Measurements from ENCODE around the gene PYGO1.
"Not testable (repeated sequence)": the region's sequence is repeated elsewhere in the genome, so short reads cannot be mapped to it uniquely, and the experiment has no call there.

The PYGO1 gene

GRCh38 chr15:55601374-55601773, 13.2 kb upstream of the PYGO1 start:
- ChIA-PET POLR2A (no interaction called here), CTCF (no interaction called here)
- DNase-seq (ENCODE audit: low read depth, low spot score): no peak
- H3K4me3 ChIP-seq (ENCODE audit: low read depth, low read length): no peak overlapping the region
- TF ChIP-seq, protein P1, sequence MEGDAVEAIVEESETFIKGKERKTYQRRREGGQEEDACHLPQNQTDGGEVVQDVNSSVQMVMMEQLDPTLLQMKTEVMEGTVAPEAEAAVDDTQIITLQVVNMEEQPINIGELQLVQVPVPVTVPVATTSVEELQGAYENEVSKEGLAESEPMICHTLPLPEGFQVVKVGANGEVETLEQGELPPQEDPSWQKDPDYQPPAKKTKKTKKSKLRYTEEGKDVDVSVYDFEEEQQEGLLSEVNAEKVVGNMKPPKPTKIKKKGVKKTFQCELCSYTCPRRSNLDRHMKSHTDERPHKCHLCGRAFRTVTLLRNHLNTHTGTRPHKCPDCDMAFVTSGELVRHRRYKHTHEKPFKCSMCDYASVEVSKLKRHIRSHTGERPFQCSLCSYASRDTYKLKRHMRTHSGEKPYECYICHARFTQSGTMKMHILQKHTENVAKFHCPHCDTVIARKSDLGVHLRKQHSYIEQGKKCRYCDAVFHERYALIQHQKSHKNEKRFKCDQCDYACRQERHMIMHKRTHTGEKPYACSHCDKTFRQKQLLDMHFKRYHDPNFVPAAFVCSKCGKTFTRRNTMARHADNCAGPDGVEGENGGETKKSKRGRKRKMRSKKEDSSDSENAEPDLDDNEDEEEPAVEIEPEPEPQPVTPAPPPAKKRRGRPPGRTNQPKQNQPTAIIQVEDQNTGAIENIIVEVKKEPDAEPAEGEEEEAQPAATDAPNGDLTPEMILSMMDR (IDR thresholded peaks at IDR 0.05; ENCODE audit: insufficient read depth, low read length, missing control alignments): no peak

DNA sequence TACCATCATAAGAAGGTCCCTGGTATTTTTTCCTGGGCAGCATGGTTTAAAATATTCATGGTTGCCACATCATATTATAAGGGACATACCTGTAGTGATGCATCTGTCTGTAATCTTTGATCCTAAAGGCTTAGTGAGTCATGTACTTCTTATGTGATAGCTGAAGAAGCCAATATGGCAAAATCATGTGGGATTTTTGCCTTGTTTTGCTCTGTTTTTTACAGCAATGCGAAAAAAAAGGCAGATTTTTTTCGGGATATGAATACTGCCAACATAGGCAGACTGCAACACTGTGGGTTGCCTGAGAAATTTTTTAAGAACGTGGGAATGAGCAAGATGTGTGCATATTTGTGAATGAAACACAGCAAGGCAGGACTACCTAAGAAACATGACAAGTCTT, 11.3 kb upstream of the PYGO1 start:
- TF ChIP-seq, protein P1 (IDR thresholded peaks at IDR 0.05; ENCODE audit: insufficient read depth, low read length, missing control alignments): no peak
- no peak overlapping the region for H3K4me3 ChIP-seq (ENCODE audit: low read depth, low read length)
- ChIA-PET CTCF (no interaction called here), POLR2A (no interaction called here)
- no peak for DNase-seq (ENCODE audit: low read depth, low spot score)

DNA sequence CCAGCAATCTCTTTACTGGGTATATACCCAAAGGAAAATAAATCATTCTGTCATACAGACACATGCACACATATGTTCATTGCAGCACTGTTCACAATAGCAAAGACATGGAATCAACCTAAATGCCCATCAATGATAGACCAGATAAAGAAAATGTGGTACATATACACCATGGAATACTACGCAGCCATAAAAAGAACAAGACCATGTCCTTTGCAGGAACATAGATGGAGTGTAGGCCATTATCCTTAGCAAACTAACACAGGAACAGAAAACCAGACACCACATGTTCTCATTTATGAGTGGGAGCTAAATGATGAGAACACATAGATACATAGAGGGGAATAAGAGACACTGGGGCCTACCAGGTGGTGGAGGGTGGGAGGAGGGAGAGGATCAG, 4.9 kb upstream of the PYGO1 start:
- H3K4me3 ChIP-seq (ENCODE audit: low read depth, low read length); DNase-seq (ENCODE audit: low read depth, low spot score); POLR2A ChIA-PET; CTCF ChIA-PET: not testable (repeated sequence)

GRCh38 chr15:55590788-55591187, 2.6 kb upstream of the PYGO1 start:
- TF ChIP-seq, protein P1 (IDR thresholded peaks at IDR 0.05; ENCODE audit: insufficient read depth, low read length, missing control alignments): no peak
- DNase-seq (ENCODE audit: low read depth, low spot score): no peak
- ChIA-PET CTCF (no interaction called here), POLR2A (no interaction called here)
- H3K4me3 ChIP-seq (ENCODE audit: low read depth, low read length): no peak overlapping the region

- H3K4me3 ChIP-seq (ENCODE audit: low read depth, low read length): peak overlapping the region; percentile 72
- CTCF ChIA-PET: interaction anchor here (0.7 kb wide), 1 partner anchor 9 kb away, joined by 3 read pairs; no protein-coding TSS in a partner anchor
- TF ChIP-seq, protein P1 (IDR thresholded peaks at IDR 0.05; ENCODE audit: insufficient read depth, low read length, missing control alignments): no peak
- POLR2A ChIA-PET: no interaction called here
- DNase-seq (ENCODE audit: low read depth, low spot score): no peak
Measured at GRCh38 chr15:55589287-55589686, 1.1 kb upstream of the PYGO1 start.

GRCh38 chr15:55588815-55589115, 620 bp upstream of the PYGO1 start:
- TF ChIP-seq, protein P1 (IDR thresholded peaks at IDR 0.05; ENCODE audit: insufficient read depth, low read length, missing control alignments): no peak
- no peak for DNase-seq (ENCODE audit: low read depth, low spot score)
- POLR2A ChIA-PET: interaction anchor here (0.6 kb wide), 1 partner anchor 12 kb away, joined by 3 read pairs; no protein-coding TSS in a partner anchor
- H3K4me3 ChIP-seq (ENCODE audit: low read depth, low read length): peak overlapping the region; percentile 72
- CTCF ChIA-PET: interaction anchor here (0.7 kb wide), 1 partner anchor 8 kb away, joined by 3 read pairs; no protein-coding TSS in a partner anchor

DNA sequence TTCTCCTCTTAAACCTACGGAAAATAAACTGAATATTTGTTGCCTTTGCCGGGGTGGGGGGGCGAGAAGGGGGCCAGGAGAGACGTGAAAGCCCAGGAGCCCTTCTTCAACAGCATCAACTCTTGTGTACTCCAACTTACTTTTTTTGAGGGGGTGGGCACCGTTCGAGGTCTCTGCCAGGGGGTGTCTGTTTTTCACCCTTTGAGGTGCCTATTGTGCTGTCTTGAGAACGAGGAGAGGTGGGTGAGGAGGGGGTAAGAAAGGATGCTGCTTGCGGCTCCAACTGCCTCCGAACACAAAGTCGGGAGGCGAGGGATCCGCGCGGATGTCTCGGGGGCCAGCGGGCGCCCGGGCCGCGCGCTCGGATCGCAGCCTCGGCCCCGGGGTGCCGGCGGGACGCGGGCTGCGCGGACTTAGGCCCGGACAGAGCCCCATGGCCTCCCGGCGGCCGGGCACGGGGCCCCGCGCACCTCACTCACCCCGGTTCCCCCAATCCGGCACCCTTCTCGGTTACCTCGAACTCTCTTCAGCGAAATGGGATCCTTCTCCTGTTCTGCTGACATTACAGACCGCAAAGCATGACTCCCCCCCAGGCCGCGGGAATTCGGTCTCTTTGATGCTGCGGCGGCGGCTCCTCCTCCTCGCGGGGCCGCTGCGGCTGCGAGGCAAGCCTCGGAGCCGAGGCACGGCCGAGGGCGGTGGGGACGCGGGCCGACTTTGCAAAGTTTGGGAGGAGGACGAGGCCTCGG, 650 bp downstream of the PYGO1 start:
- CTCF ChIA-PET: no interaction called here
- no peak for DNase-seq (ENCODE audit: low read depth, low spot score)
- peak overlapping the region; percentile 72 for H3K4me3 ChIP-seq (ENCODE audit: low read depth, low read length)
- POLR2A ChIA-PET: interaction anchor here (0.6 kb wide), 1 partner anchor 59 kb away, joined by 3 read pairs; no protein-coding TSS in a partner anchor
- TF ChIP-seq, protein P1 (IDR thresholded peaks at IDR 0.05; ENCODE audit: insufficient read depth, low read length, missing control alignments): no peak

Measured in AG04449 (cell line).